GM12891 (cell line): Measurements from ENCODE around the gene ZNF83.

Experiments
- POLR2A ChIP-seq: IDR thresholded peaks from 2 replicates; pipeline ENCODE4 v1.6.1; 2011; ENCODE audit warnings: low read depth, low read length, control low read depth
- POLR2AphosphoS5 ChIP-seq: IDR thresholded peaks from 2 replicates; pipeline ENCODE4 v1.6.1; 2011; ENCODE audit warnings: low read depth, low read length, control low read depth

GRCh38 chr19:52679598-52679997 lies 41.4 kb upstream of the ZNF83 start:
- no peak for TF ChIP-seq POLR2A
- TF ChIP-seq POLR2AphosphoS5 = no peak
